Stimulated activated naive CD8-positive, alpha-beta T cell treated with anti-CD3 and anti-CD28 coated beads, Interleukin-15, Interleukin-2, amounts not matched to agents 100 ng/mL and 50 ng/mL, for 24 hours (primary cell): ENCODE results near the gene ZFP92.

Experiments
- H3K27ac Mint-ChIP-seq: one replicate; pipeline ENCODE4 v1.8.0; 2021; ENCODE audit warnings: mild to moderate bottlenecking, mixed read lengths
- H3K27me3 Mint-ChIP-seq: one replicate; pipeline ENCODE4 v1.8.0; 2021; ENCODE audit warnings: mixed read lengths
- H3K36me3 Mint-ChIP-seq: one replicate; pipeline ENCODE4 v1.8.0; 2021; ENCODE audit warnings: low read depth, mixed read lengths
- H3K4me1 Mint-ChIP-seq: one replicate; pipeline ENCODE4 v1.8.0; 2021; ENCODE audit warnings: low read depth, mixed read lengths
- H3K4me3 Mint-ChIP-seq: one replicate; pipeline ENCODE4 v1.8.0; 2021; ENCODE audit warnings: mild to moderate bottlenecking, mixed read lengths
- H3K9me3 Mint-ChIP-seq: one replicate; pipeline ENCODE4 v1.8.0; 2021; ENCODE audit warnings: mixed read lengths

The ZFP92 gene, protein sequence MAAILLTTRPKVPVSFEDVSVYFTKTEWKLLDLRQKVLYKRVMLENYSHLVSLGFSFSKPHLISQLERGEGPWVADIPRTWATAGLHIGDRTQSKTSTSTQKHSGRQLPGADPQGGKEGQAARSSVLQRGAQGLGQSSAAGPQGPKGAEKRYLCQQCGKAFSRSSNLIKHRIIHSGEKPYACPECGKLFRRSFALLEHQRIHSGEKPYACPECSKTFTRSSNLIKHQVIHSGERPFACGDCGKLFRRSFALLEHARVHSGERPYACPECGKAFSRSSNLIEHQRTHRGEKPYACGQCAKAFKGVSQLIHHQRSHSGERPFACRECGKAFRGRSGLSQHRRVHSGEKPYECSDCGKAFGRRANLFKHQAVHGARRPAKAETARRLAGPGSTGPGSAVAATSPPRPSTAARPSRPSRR

GRCh38 chrX:153411255-153411987 is at the start of gene ZFP92:
ZFP92 (plus strand) TSS chrX:153411472; CDS start chrX:153418323, 6,851 bp downstream.
- peak within 1 kb of the TSS; percentile 80 for H3K4me3 Mint-ChIP-seq
- no peaks in the 10 kb centered on the region for H3K36me3 Mint-ChIP-seq
- H3K27ac Mint-ChIP-seq: no peak within 1 kb of the TSS
- peaks cover 8% of the 10 kb centered on the region for H3K4me1 Mint-ChIP-seq
- no peaks in the 10 kb centered on the region for H3K27me3 Mint-ChIP-seq
- no peaks in the 10 kb centered on the region for H3K9me3 Mint-ChIP-seq

GRCh38 chrX:153361781-153362397 is 49.4 kb upstream of the ZFP92 start:
- Mint-ChIP-seq H3K4me3 (no peak overlapping the region), H3K27ac (no peak overlapping the region), H3K36me3 (peaks cover 6% of the 10 kb centered on the region), H3K4me1 (no peaks in the 10 kb centered on the region), H3K27me3 (no peaks in the 10 kb centered on the region), H3K9me3 (no peaks in the 10 kb centered on the region)

DNA sequence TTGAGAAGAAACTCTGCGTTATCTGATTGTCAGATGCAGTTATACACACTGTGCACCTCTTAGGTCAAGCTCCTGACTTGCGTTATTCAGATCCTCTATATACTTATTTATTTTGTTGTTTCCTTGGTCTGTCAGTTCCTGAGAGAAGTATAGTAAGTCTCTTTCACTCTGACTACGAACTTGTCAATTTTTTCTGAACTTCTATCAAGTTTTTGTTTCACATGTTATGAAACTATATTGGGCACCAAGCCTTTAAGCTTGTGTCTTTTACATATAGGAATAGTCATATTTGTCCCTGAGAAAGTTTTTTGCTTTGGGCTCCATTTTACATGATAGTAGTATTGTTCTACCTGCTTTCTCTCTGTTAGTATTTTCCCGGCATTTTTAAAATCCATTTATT is 45.6 kb upstream of the ZFP92 start:
- Mint-ChIP-seq H3K4me1 (peaks cover 3% of the 10 kb centered on the region), H3K36me3 (no peaks in the 10 kb centered on the region), H3K27ac (no peak overlapping the region), H3K9me3 (no peaks in the 10 kb centered on the region), H3K27me3 (peaks cover 6% of the 10 kb centered on the region), H3K4me3 (no peak overlapping the region)

DNA sequence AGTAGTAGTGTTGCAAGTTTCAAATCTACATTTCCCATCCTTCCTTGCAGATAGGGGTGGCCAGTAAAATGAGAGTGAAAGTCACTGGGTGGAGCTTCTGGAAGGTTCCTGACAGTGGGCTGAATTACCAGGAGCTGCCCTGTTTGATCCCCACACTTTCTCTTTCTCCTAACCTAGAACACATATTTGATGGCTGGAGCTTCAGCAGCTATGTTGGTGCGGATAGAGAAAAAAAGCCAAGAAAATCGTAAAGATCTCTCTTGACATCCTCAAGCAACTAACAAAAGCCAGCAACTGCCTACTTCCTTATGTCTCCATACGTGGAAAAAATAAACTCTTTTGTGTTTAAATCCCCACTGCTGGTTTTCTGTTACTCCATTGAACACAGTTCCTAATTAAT is 45.2 kb upstream of the ZFP92 start:
- Mint-ChIP-seq H3K27me3 (peaks cover 6% of the 10 kb centered on the region), H3K4me3 (no peak overlapping the region), H3K9me3 (no peaks in the 10 kb centered on the region), H3K27ac (no peak overlapping the region), H3K36me3 (no peaks in the 10 kb centered on the region), H3K4me1 (peaks cover 7% of the 10 kb centered on the region)

DNA sequence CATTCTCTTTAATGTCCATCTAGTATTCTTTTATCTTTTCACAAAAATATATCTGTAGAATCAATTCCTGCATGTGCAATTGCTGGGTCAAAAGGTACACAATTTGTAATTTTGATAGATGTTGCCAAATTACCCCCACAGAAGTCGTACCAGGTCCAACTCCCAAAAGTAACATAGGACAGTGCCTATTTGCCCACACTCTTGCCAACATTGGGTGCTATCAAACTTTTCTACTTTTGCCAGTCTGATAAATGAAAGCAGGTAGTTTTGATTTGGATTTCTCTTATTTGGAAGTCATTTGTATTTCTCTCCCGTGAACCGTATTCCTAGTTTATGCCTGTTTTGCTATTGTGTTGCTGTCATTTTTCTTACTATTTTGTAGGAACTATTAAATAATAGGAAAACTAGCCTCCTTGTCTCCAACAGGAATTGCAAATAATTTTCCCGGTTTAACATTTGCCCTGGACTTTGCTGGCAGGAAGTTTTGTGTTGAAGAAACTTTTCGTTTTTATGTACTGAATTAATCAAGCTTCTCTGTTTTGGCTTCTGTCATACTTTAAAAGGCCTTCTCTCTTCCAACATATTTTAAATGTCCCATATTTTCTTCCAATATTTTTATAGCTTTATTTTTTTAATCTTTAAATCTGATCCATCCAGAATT is 44.3 kb upstream of the ZFP92 start:
- Mint-ChIP-seq H3K27ac (no peak overlapping the region), H3K36me3 (no peaks in the 10 kb centered on the region), H3K4me1 (peaks cover 7% of the 10 kb centered on the region), H3K9me3 (no peaks in the 10 kb centered on the region), H3K4me3 (no peak overlapping the region), H3K27me3 (peaks cover 6% of the 10 kb centered on the region)

DNA sequence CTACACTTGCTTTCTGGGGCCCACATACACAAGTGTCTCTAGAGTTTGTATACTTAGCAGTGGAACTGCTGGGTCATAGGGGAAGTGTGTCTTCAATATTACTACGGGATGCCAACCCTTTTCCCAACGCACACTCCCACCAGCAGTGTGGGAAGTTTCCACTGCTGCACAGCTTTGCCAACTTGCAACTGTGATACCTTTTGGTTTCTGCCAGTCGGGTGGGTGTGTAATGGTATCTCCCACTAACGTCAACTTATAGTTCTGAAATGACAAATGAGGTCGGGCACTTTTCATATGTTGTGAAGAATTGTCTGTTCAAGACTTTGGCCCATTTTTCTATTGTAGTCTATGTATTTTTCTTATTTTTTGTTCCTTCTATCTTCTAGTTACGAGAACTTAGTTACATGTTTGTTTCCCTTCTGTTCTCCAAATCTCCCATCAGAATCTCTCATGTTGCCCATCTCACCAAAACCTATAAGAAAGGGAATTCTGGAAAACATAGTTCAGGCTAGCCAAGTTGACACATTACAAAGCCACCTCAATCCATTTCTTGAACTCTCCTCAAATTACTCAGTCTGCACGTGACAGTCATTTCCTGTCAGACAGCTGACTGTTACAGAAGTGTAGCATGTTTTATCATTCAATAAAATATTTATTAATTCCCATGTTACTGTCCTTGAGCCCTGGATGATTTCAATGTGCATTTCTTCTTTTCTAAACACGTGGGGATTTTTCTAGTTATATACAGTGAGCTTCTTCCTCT is 40.8 kb upstream of the ZFP92 start:
- Mint-ChIP-seq H3K27me3 (peaks cover 6% of the 10 kb centered on the region), H3K4me1 (peaks cover 7% of the 10 kb centered on the region), H3K9me3 (no peaks in the 10 kb centered on the region), H3K27ac (no peak overlapping the region), H3K4me3 (no peak overlapping the region), H3K36me3 (no peaks in the 10 kb centered on the region)

- no peak overlapping the region for H3K27ac Mint-ChIP-seq
- H3K9me3 Mint-ChIP-seq: no peaks in the 10 kb centered on the region
- no peak overlapping the region for H3K4me3 Mint-ChIP-seq
- H3K36me3 Mint-ChIP-seq: no peaks in the 10 kb centered on the region
- peaks cover 6% of the 10 kb centered on the region for H3K27me3 Mint-ChIP-seq
- H3K4me1 Mint-ChIP-seq: peaks cover 7% of the 10 kb centered on the region
Measured at GRCh38 chrX:153371256-153371655, 40.0 kb upstream of the ZFP92 start.

GRCh38 chrX:153372949-153373348 is 38.3 kb upstream of the ZFP92 start:
- Mint-ChIP-seq H3K36me3 (no peaks in the 10 kb centered on the region), H3K27me3 (peaks cover 6% of the 10 kb centered on the region), H3K9me3 (no peaks in the 10 kb centered on the region), H3K27ac (no peak overlapping the region), H3K4me1 (peaks cover 7% of the 10 kb centered on the region), H3K4me3 (no peak overlapping the region)

- Mint-ChIP-seq H3K27me3 (peaks cover 5% of the 10 kb centered on the region), H3K4me3 (no peak overlapping the region), H3K36me3 (no peaks in the 10 kb centered on the region), H3K4me1 (peaks cover 7% of the 10 kb centered on the region), H3K27ac (no peak overlapping the region), H3K9me3 (no peaks in the 10 kb centered on the region)
Measured at GRCh38 chrX:153374426-153374825, 36.8 kb upstream of the ZFP92 start.

GRCh38 chrX:153375571-153375970 is 35.7 kb upstream of the ZFP92 start:
- no peaks in the 10 kb centered on the region for H3K36me3 Mint-ChIP-seq
- no peak overlapping the region for H3K4me3 Mint-ChIP-seq
- H3K9me3 Mint-ChIP-seq: no peaks in the 10 kb centered on the region
- H3K27me3 Mint-ChIP-seq: peaks cover 2% of the 10 kb centered on the region
- no peak overlapping the region for H3K27ac Mint-ChIP-seq
- peaks cover 5% of the 10 kb centered on the region for H3K4me1 Mint-ChIP-seq

GRCh38 chrX:153377727-153378126 is 33.5 kb upstream of the ZFP92 start:
- H3K4me3 Mint-ChIP-seq: no peak overlapping the region

GRCh38 chrX:153378607-153379006 is 32.7 kb upstream of the ZFP92 start:
- H3K9me3 Mint-ChIP-seq: no peaks in the 10 kb centered on the region
- no peaks in the 10 kb centered on the region for H3K36me3 Mint-ChIP-seq
- no peaks in the 10 kb centered on the region for H3K27me3 Mint-ChIP-seq
- H3K4me3 Mint-ChIP-seq: no peak overlapping the region
- no peaks in the 10 kb centered on the region for H3K4me1 Mint-ChIP-seq
- H3K27ac Mint-ChIP-seq: no peak overlapping the region

More at GRCh38 chrX:153377727-153378126, 33.5 kb upstream of the ZFP92 start:
- Mint-ChIP-seq H3K27me3 (no peaks in the 10 kb centered on the region), H3K27ac (no peak overlapping the region), H3K4me1 (no peaks in the 10 kb centered on the region), H3K36me3 (no peaks in the 10 kb centered on the region), H3K9me3 (no peaks in the 10 kb centered on the region)

- Mint-ChIP-seq H3K36me3 (no peaks in the 10 kb centered on the region), H3K27me3 (no peaks in the 10 kb centered on the region)
Measured at GRCh38 chrX:153379508-153379907, 31.8 kb upstream of the ZFP92 start.

DNA sequence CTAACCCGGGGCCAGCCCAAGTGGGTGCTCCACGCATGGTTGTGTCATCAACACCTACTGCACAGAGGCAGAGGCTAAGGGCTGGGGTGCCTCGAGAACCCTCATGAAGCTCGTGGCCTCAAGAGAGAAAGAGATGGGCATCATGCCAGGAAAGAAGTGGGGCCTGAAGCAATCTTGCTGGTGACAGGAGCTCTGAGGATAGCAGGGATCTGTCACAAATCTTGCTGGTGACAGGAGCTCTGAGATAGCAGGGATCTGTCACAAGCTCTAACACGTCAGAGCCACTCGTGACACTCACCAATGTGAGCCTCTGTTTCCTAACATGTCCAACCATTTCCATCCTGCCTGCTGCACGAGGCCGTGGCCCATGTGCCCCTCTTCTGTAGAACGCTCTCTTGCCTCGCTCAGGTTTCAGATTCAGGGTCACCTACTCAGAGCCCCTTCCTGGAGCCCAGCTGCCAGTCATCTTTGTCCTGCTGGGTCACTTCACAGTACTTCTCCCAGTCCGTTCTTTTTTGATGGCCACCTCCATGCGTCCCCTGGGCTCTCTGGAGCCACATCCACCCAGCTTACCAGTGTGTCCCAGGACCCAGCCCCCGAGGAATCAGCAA is 31.2 kb upstream of the ZFP92 start:
- Mint-ChIP-seq H3K9me3 (no peaks in the 10 kb centered on the region), H3K4me1 (no peaks in the 10 kb centered on the region), H3K36me3 (no peaks in the 10 kb centered on the region), H3K4me3 (no peak overlapping the region), H3K27me3 (no peaks in the 10 kb centered on the region), H3K27ac (no peak overlapping the region)

More at GRCh38 chrX:153379508-153379907, 31.8 kb upstream of the ZFP92 start:
- H3K9me3 Mint-ChIP-seq: no peaks in the 10 kb centered on the region
- H3K27ac Mint-ChIP-seq: no peak overlapping the region
- H3K4me3 Mint-ChIP-seq: no peak overlapping the region
- H3K4me1 Mint-ChIP-seq: no peaks in the 10 kb centered on the region
